ENCODE measurements around the gene AGPS. TPM values are rescaled to one million over a fixed set of nuclear protein-coding genes. Genes with fewer than 3 reads are reported as not detected.
"Not testable (repeated sequence)": the region's sequence is repeated elsewhere in the genome, so short reads cannot be mapped to it uniquely, and the experiment has no call there.

Gene AGPS
- polyA plus RNA-seq, 4 donors = 42.2 to 50.0 (median 49.0) TPM

GRCh38 chr2:177465400-177466138 lies 73.0 kb downstream of the AGPS start:
- DNase-seq (ENCODE audit: low read depth in 4 of 4, low spot score in 2 of 4) = no peak

GRCh38 chr2:177466337-177467195 lies 74.0 kb downstream of the AGPS start:
- DNase-seq (ENCODE audit: low read depth in 4 of 4, low spot score in 2 of 4) = no peak

- no peak for DNase-seq (ENCODE audit: low read depth in 4 of 4, low spot score in 2 of 4)
These were observed 75.1 kb downstream of the AGPS start for GRCh38 chr2:177467646-177468045.

GRCh38 chr2:177471990-177472389 lies 79.4 kb downstream of the AGPS start:
- no peak for DNase-seq (ENCODE audit: low read depth in 4 of 4, low spot score in 2 of 4)

GRCh38 chr2:177474301-177474700 lies 81.7 kb downstream of the AGPS start:
- DNase-seq (ENCODE audit: low read depth in 4 of 4, low spot score in 2 of 4) = no peak

GRCh38 chr2:177474998-177475397 lies 82.4 kb downstream of the AGPS start:
- DNase-seq (ENCODE audit: low read depth in 4 of 4, low spot score in 2 of 4) = no peak

GRCh38 chr2:177476897-177477296 lies 84.3 kb downstream of the AGPS start:
- no peak for DNase-seq (ENCODE audit: low read depth in 4 of 4, low spot score in 2 of 4)

- no peak for DNase-seq (ENCODE audit: low read depth in 4 of 4, low spot score in 2 of 4)
These were observed 85.5 kb downstream of the AGPS start for GRCh38 chr2:177478029-177478428.

GRCh38 chr2:177478907-177479306 lies 86.3 kb downstream of the AGPS start:
- DNase-seq (ENCODE audit: low read depth in 4 of 4, low spot score in 2 of 4) = no peak

GRCh38 chr2:177482195-177482594 lies 89.6 kb downstream of the AGPS start:
- no peak for DNase-seq (ENCODE audit: low read depth in 4 of 4, low spot score in 2 of 4)

- DNase-seq (ENCODE audit: low read depth in 4 of 4, low spot score in 2 of 4) = no peak
These were observed 91.0 kb downstream of the AGPS start for GRCh38 chr2:177483531-177483930.

GRCh38 chr2:177484180-177484795 lies 91.7 kb downstream of the AGPS start:
- no peak for DNase-seq (ENCODE audit: low read depth in 4 of 4, low spot score in 2 of 4)

GRCh38 chr2:177485657-177486056 lies 93.1 kb downstream of the AGPS start:
- DNase-seq (ENCODE audit: low read depth in 4 of 4, low spot score in 2 of 4) = not testable (repeated sequence)

GRCh38 chr2:177489719-177490301 lies 97.2 kb downstream of the AGPS start:
- peak; percentile 26 to 49 (median 42) for DNase-seq (ENCODE audit: low read depth in 4 of 4, low spot score in 2 of 4)

- no peak for DNase-seq (ENCODE audit: low read depth in 4 of 4, low spot score in 2 of 4)
These were observed 103.4 kb downstream of the AGPS start for GRCh38 chr2:177495945-177496344.

GRCh38 chr2:177496921-177497320 lies 104.3 kb downstream of the AGPS start:
- no peak for DNase-seq (ENCODE audit: low read depth in 4 of 4, low spot score in 2 of 4)

- no peak for DNase-seq (ENCODE audit: low read depth in 4 of 4, low spot score in 2 of 4)
These were observed 108.6 kb downstream of the AGPS start for GRCh38 chr2:177501186-177501585.

GRCh38 chr2:177506505-177506904 lies 113.9 kb downstream of the AGPS start:
- no peak for DNase-seq (ENCODE audit: low read depth in 4 of 4, low spot score in 2 of 4)

GRCh38 chr2:177506998-177507397 lies 114.4 kb downstream of the AGPS start:
- no peak for DNase-seq (ENCODE audit: low read depth in 4 of 4, low spot score in 2 of 4)

GRCh38 chr2:177516824-177517544 lies 124.4 kb downstream of the AGPS start:
- DNase-seq (ENCODE audit: low read depth in 4 of 4, low spot score in 2 of 4) = no peak
